Esophagus muscularis mucosa (tissue), 4 donors: ENCODE measurements around the gene TM4SF5.

Experiments used
- EP300 ChIP-seq: sonication (generic); formaldehyde crosslinking; IDR thresholded peaks from one replicate; pipeline ENCODE4 v1.6.1; 2017; ENCODE audit warnings: antibody characterized with exemption
- POLR2A ChIP-seq: fragments of 450-650 bp; IDR thresholded peaks from one replicate; pipeline ENCODE4 v1.6.1; 2017; ENCODE audit warnings: antibody characterized with exemption, moderate library complexity, mild to moderate bottlenecking, low read depth
- TF ChIP-seq, protein P1 (sequence below), 3 experiments: fragments of 200-600 bp in 2 of 3; fragments of 450-650 bp in 1 of 3; sonication (generic) in 2 of 3; IDR thresholded peaks; one replicate each; pipeline ENCODE4 v1.5.1; 2017 to 2019; ENCODE audit warnings: antibody characterized with exemption in 3 of 3, mild to moderate bottlenecking in 2 of 3, moderate library complexity in 1 of 3

DNA sequence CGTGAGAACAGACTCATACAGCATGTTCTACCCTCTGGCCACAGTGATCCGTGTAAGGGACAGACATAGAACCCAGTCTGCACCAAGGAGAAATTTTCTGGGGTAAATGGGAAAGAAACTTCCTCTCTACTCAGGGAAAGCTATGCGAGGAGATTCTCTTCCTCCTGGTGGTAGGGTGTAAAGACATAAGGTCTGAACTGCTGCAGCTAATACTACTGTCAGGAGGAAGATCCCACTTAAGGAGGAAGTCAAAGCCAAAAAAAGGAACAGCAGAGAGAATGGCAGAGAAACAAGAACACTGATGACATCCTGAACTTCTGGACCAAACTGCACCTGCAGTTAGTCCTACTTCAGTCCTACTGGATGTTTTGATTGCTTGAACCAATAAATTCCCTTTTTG, 7.1 kb upstream of the TM4SF5 start:
- TF ChIP-seq EP300 (no peak), POLR2A (no peak)
- TF ChIP-seq, protein P1, sequence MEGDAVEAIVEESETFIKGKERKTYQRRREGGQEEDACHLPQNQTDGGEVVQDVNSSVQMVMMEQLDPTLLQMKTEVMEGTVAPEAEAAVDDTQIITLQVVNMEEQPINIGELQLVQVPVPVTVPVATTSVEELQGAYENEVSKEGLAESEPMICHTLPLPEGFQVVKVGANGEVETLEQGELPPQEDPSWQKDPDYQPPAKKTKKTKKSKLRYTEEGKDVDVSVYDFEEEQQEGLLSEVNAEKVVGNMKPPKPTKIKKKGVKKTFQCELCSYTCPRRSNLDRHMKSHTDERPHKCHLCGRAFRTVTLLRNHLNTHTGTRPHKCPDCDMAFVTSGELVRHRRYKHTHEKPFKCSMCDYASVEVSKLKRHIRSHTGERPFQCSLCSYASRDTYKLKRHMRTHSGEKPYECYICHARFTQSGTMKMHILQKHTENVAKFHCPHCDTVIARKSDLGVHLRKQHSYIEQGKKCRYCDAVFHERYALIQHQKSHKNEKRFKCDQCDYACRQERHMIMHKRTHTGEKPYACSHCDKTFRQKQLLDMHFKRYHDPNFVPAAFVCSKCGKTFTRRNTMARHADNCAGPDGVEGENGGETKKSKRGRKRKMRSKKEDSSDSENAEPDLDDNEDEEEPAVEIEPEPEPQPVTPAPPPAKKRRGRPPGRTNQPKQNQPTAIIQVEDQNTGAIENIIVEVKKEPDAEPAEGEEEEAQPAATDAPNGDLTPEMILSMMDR (IDR thresholded peaks at IDR 0.05), result no peak
